Tibial nerve (tissue), 4 donors: ENCODE results near the gene NFE2L2.
"Not testable (repeated sequence)": the region's sequence is repeated elsewhere in the genome, so short reads cannot be mapped to it uniquely, and the experiment has no call there.

Experiments
- CTCF ChIP-seq, 5 experiments: fragments of 200-600 bp in 3 of 5; fragments of 450-650 bp in 2 of 5; sonication (generic) in 3 of 5; IDR thresholded peaks; one replicate each; pipeline ENCODE4 v1.5.1; 2016 to 2019; ENCODE audit warnings: antibody characterized with exemption in 5 of 5, mild to moderate bottlenecking in 3 of 5, moderate library complexity in 2 of 5
- EP300 ChIP-seq, 2 donors: sonication (generic); formaldehyde crosslinking; IDR thresholded peaks; one replicate each; pipeline ENCODE4 v1.6.1; 2017; ENCODE audit warnings: antibody characterized with exemption in 2 of 2, mild to moderate bottlenecking in 1 of 2

DNA sequence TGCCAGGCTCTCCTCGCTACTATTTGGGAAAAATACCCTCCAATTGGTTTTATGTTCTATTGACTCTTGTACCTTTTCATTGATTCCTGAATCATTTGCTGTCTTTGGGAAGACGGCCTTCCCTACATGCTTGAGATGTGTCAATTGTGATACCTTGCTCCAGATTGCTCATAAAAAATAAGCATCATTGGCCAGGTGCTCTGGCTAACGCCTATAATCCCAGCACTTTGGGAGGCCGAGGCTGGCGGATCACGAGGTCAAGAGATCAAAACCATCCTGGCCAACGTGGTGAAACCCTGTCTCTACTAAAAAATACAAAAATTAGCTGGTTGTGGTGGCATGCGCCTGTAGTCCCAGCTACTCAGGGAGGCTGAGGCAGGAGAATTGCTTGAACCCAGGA, 2.4 kb upstream of the NFE2L2 start:
- TF ChIP-seq CTCF, EP300 (IDR thresholded peaks at IDR 0.05): not testable (repeated sequence)
